ENCODE results near the gene ACSL1.

- TF ChIP-seq CTCF (IDR thresholded peaks at IDR 0.05) (no peak), POLR2AphosphoS5 (IDR thresholded peaks at IDR 0.05) (no peak), POLR2A (IDR thresholded peaks at IDR 0.05) (no peak), EP300 (IDR thresholded peaks at IDR 0.05) (no peak)
Measured at GRCh38 chr4:184818216-184818564, 7.6 kb downstream of the ACSL1 start.
